Measurements from ENCODE around the gene TSHZ2. TPM values are rescaled to one million over a fixed set of nuclear protein-coding genes. Genes with fewer than 3 reads are reported as not detected.

TSHZ2 gene
- total and polyA plus RNA-seq, 2 donors (not counting 1 experiment from before 2014, with no cell fraction given) = 1.00 to 5.7 TPM

DNA sequence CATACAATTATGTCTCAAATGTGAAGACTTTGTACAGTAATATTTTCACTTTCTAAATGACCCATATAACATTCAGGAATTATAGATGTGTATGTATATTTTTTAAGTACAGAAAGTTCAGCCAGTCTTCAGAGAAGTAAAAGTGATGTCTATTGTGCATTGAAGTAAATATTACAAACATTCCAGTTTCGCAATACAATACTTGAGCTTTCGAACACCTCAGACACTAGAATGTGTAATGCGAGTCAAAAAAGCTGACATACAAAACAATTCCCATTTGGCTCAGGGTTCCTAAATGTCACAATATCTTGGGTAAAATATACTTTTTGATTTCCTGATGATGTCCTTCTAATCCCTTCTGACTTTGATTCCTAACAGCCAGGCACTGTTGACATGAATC, 520.1 kb downstream of the TSHZ2 start:
- ChIA-PET CTCF (no interaction called here), POLR2A (no interaction called here)
- Histone ChIP-seq H3K79me2 (ENCODE audit: control insufficient read depth, insufficient read depth, low read length) (no peaks in the 10 kb centered on the region), H3K36me3 (replicated peaks in 1 of 2; ENCODE audit: control extremely low read depth in 1 of 2, control insufficient read depth in 1 of 2, extremely low read depth in 1 of 2, insufficient read depth in 2 of 2, low read length in 1 of 2) (no peaks in the 10 kb centered on the region), H2AFZ (ENCODE audit: insufficient read depth, low read depth, low read length, poor library complexity, severe bottlenecking) (no peak overlapping the region), H3K4me1 (ENCODE audit: control insufficient read depth in 2 of 2, insufficient read depth in 2 of 2, low read length in 2 of 2) (no peaks in the 10 kb centered on the region), H3K4me3 (ENCODE audit: control extremely low read depth in 1 of 5, extremely low read depth in 1 of 5, insufficient read depth in 1 of 5, low read depth in 2 of 5, low read length in 4 of 5) (no peak overlapping the region), H3K27ac (ENCODE audit: low read length in 2 of 2) (no peak overlapping the region), H3K4me2 (replicated peaks; ENCODE audit: low read depth, low read length, poor library complexity, severe bottlenecking) (no peak overlapping the region), H3K9me3 (ENCODE audit: control extremely low read depth in 1 of 3, control insufficient read depth in 2 of 3, insufficient read depth in 1 of 3, low read length in 2 of 3) (peaks cover 0 to 2% (median 0%) of the 10 kb centered on the region in 3 donors), H3K27me3 (replicated peaks in 1 of 4; ENCODE audit: control extremely low read depth in 1 of 4, control insufficient read depth in 3 of 4, insufficient read depth in 4 of 4, low read length in 3 of 4) (no peaks in the 10 kb centered on the region), H4K20me1 (ENCODE audit: control insufficient read depth, insufficient read depth, low read length, poor library complexity, severe bottlenecking) (no peaks in the 10 kb centered on the region), H3K9ac (ENCODE audit: low read length) (no peak overlapping the region)
- intact Hi-C loops (cut with micrococcal nuclease) = no loop called here
- no peak for DNase-seq
- WGBS (ENCODE audit: insufficient coverage) = no CpG with 5 or more reads among the region's 3 CpGs
- Mint-ChIP-seq H3K27me3 (peaks cover 20% of the 10 kb centered on the region), H3K27ac (no peak overlapping the region), H3K4me1 (no peaks in the 10 kb centered on the region), H3K9me3 (ENCODE audit: insufficient read depth) (peaks cover 4% of the 10 kb centered on the region), H3K4me3 (no peak overlapping the region)
- no peak for ATAC-seq (ENCODE audit: low read depth)
- TF ChIP-seq CTCF (IDR thresholded peaks at IDR 0.05) (no peak), EZH2 (IDR thresholded peaks at IDR 0.05; ENCODE audit: borderline replicate concordance, insufficient read depth, low read depth, low read length, poor library complexity, severe bottlenecking) (no peak)

- Mint-ChIP-seq H3K9me3 (ENCODE audit: insufficient read depth) (peaks cover 4% of the 10 kb centered on the region), H3K4me3 (no peak overlapping the region), H3K27ac (no peak overlapping the region), H3K4me1 (no peaks in the 10 kb centered on the region), H3K27me3 (peaks cover 28% of the 10 kb centered on the region)
- Histone ChIP-seq H2AFZ (ENCODE audit: insufficient read depth, low read depth, low read length, poor library complexity, severe bottlenecking) (no peak overlapping the region), H3K4me3 (ENCODE audit: control extremely low read depth in 1 of 5, extremely low read depth in 1 of 5, insufficient read depth in 1 of 5, low read depth in 2 of 5, low read length in 4 of 5) (no peak overlapping the region), H3K27ac (ENCODE audit: low read length in 2 of 2) (no peak overlapping the region), H4K20me1 (ENCODE audit: control insufficient read depth, insufficient read depth, low read length, poor library complexity, severe bottlenecking) (no peaks in the 10 kb centered on the region), H3K9me3 (ENCODE audit: control extremely low read depth in 1 of 3, control insufficient read depth in 2 of 3, insufficient read depth in 1 of 3, low read length in 2 of 3) (peaks cover 0 to 4% (median 0%) of the 10 kb centered on the region in 3 donors), H3K4me1 (ENCODE audit: control insufficient read depth in 2 of 2, insufficient read depth in 2 of 2, low read length in 2 of 2) (no peaks in the 10 kb centered on the region), H3K4me2 (replicated peaks; ENCODE audit: low read depth, low read length, poor library complexity, severe bottlenecking) (no peak overlapping the region), H3K27me3 (replicated peaks in 1 of 4; ENCODE audit: control extremely low read depth in 1 of 4, control insufficient read depth in 3 of 4, insufficient read depth in 4 of 4, low read length in 3 of 4) (no peaks in the 10 kb centered on the region), H3K79me2 (ENCODE audit: control insufficient read depth, insufficient read depth, low read length) (no peaks in the 10 kb centered on the region), H3K36me3 (replicated peaks in 1 of 2; ENCODE audit: control extremely low read depth in 1 of 2, control insufficient read depth in 1 of 2, extremely low read depth in 1 of 2, insufficient read depth in 2 of 2, low read length in 1 of 2) (no peaks in the 10 kb centered on the region), H3K9ac (ENCODE audit: low read length) (no peak overlapping the region)
- TF ChIP-seq CTCF (IDR thresholded peaks at IDR 0.05) = no peak
- no peak for TF ChIP-seq EZH2 (IDR thresholded peaks at IDR 0.05; ENCODE audit: borderline replicate concordance, insufficient read depth, low read depth, low read length, poor library complexity, severe bottlenecking)
- WGBS (ENCODE audit: insufficient coverage) = no CpG with 5 or more reads among the region's 4 CpGs
- intact Hi-C loops (cut with micrococcal nuclease) = no loop called here
- DNase-seq (no peak), ATAC-seq (ENCODE audit: low read depth) (no peak)
- POLR2A ChIA-PET = no interaction called here
- CTCF ChIA-PET = no interaction called here
These were observed 521.2 kb downstream of the TSHZ2 start for GRCh38 chr20:53493311-53493857.
